Heart right ventricle (tissue), 16 donors: ENCODE results near the gene ASB6. TPM values are rescaled to one million over a fixed set of nuclear protein-coding genes. Genes with fewer than 3 reads are reported as not detected.

Experiments used
- ATAC-seq, 8 donors: fragments of 200-7000 bp; cut with Tn5 transposase; one replicate each; pipeline ENCODE4 v1.9.1; 2020; ENCODE audit warnings: mild to moderate bottlenecking in 8 of 8, moderate library complexity in 8 of 8, moderate number of reproducible peaks in 1 of 8
- DNase-seq, 2 donors: peaks; one replicate each; pipeline ENCODE4 v3.0.0-alpha.2; 2020
- H3K27ac ChIP-seq, 10 donors: fragments of 200-600 bp; sonication (generic) in 2 of 10; one replicate each; pipeline versions ENCODE4 v1.5.0 to v1.8.0; 2020 to 2022; ENCODE audit warnings: mild to moderate bottlenecking in 3 of 10
- H3K27me3 ChIP-seq, 7 donors: fragments of 200-600 bp; one replicate each; pipeline ENCODE4 v1.8.0; 2021 to 2022; ENCODE audit warnings: mild to moderate bottlenecking in 2 of 7
- H3K36me3 ChIP-seq, 9 donors: fragments of 200-600 bp; sonication (generic) in 1 of 9; one replicate each; pipeline versions ENCODE4 v1.5.0 to v1.8.0; 2020 to 2022; ENCODE audit warnings: mild to moderate bottlenecking in 2 of 9
- H3K4me1 ChIP-seq, 9 donors: fragments of 200-600 bp; sonication (generic) in 1 of 9; one replicate each; pipeline versions ENCODE4 v1.5.0 to v1.8.0; 2020 to 2022; ENCODE audit warnings: mild to moderate bottlenecking in 4 of 9
- H3K4me3 ChIP-seq, 10 donors: fragments of 200-600 bp; sonication (generic) in 2 of 10; one replicate each; pipeline versions ENCODE4 v1.5.0 to v1.8.0; 2020 to 2022; ENCODE audit warnings: mild to moderate bottlenecking in 7 of 10, moderate library complexity in 2 of 10
- H3K9me3 ChIP-seq, 11 donors: fragments of 200-600 bp in 10 of 11; sonication (generic) in 2 of 11; one replicate each; pipeline versions ENCODE4 v1.5.0 to v1.8.0; 2013 to 2022; ENCODE audit warnings: mild to moderate bottlenecking in 2 of 11, control low read depth in 1 of 11, moderate library complexity in 1 of 11
- CTCF ChIP-seq, 9 donors: fragments of 200-600 bp; sonication (generic) in 2 of 9; IDR thresholded peaks; one replicate each; pipeline versions ENCODE4 v1.5.0 to v1.8.0; 2021 to 2022; ENCODE audit warnings: antibody characterized with exemption in 9 of 9, mild to moderate bottlenecking in 5 of 9, moderate library complexity in 1 of 9
- WGBS, 2 donors: extraction: QIAGEN DNeasy Blood & Tissue Kit; methylation state at CpG; one replicate each; pipeline ENCODE4 v1.1.7; 2013; ENCODE audit warnings: inconsistent platforms in 1 of 2; 5-methylcytosine and 5-hydroxymethylcytosine counted together
- intact Hi-C, 10 donors: fragments of 100-400 bp; cut with DNase I; formaldehyde crosslinking; loops; one replicate each; pipeline versions ENCODE4 v1.11.1 to v1.14.2; 2022
- polyA plus RNA-seq, 2 donors: library from polyadenylated mRNA; stranded (reverse); fragments of 200-250 nt; gene quantifications; one replicate each; pipeline ENCODE4 v1.2.3, GENCODE V29; 2013
- total RNA-seq, 10 donors: library from RNA; stranded (reverse); fragmentation: NEBNext Ultra II Directional in 3 of 10; extraction: Animal tissue kit (Norgen Biotek cat#: 25700) in 3 of 10; gene quantifications; one replicate each; pipeline versions ENCODE4 v1.2.1 to v1.2.4, GENCODE V29; 2021 to 2023
- donor health status: Arrhythmogenic right ventricular cardiomyopathy.
- donor health status: ischemic (EF 13 %, LVEDD 7.1; RV severe dilation, severe dysfunction).
- donor health status: healthy with polysubstance abuse.
- donor health status: DM: no; HTN: yes; CAD: no.
- donor health status: DM: no; HTN: no; CAD: no.
- donor health status: ischemic (EF 25% LVEDD 6.9; RV normal size, moderate dysfunction).
- donor health status: ischemic (EF 25% LVEDD 5.7; RV mildly dilated, moderate dysfunction).
- donor health status: healthy.
- donor health status: DM: yes; HTN: yes; CAD: no.
- donor health status: Ischemic cardiomyopathy.
- donor health status: ischemic (EF 35%, LVEDD 5.7; RV mildly dilated, moderate dysfunction).
- donor health status: nonischemic (EF 11% LVEDD 7.7; RV severe dilation, severe dysfunction).
- donor health status: DM: yes; HTN: yes; CAD: no.
- donor health status: PGD.
- donor health status: ischemic (EF 29% LVEDD 5.4; RV normal size, mild dysfunction).
- donor health status: nonischemic (EF 23%, LVEDD 6.1; RV moderate dilation, normal function).

The ASB6 gene
- total and polyA plus RNA-seq, 12 donors = 6.2 to 11.8 (median 9.4) TPM

GRCh38 chr9:129669946-129670345 is 28.0 kb upstream of the ASB6 start:
- no peak for TF ChIP-seq CTCF (IDR thresholded peaks at IDR 0.05)
- intact Hi-C loops = no loop called here
- Histone ChIP-seq H3K36me3 (no peaks in the 10 kb centered on the region), H3K4me1 (peaks cover 0 to 12% (median 5%) of the 10 kb centered on the region in 9 donors), H3K9me3 (no peaks in the 10 kb centered on the region), H3K27me3 (peaks cover 5 to 43% (median 30%) of the 10 kb centered on the region in 7 donors), H3K4me3 (no peak overlapping the region), H3K27ac (no peak overlapping the region)
- ATAC-seq (no peak), DNase-seq (no peak)
- 81 to 82% methylated on average over 13 of the region's 13 CpGs for WGBS, 2 donors

DNA sequence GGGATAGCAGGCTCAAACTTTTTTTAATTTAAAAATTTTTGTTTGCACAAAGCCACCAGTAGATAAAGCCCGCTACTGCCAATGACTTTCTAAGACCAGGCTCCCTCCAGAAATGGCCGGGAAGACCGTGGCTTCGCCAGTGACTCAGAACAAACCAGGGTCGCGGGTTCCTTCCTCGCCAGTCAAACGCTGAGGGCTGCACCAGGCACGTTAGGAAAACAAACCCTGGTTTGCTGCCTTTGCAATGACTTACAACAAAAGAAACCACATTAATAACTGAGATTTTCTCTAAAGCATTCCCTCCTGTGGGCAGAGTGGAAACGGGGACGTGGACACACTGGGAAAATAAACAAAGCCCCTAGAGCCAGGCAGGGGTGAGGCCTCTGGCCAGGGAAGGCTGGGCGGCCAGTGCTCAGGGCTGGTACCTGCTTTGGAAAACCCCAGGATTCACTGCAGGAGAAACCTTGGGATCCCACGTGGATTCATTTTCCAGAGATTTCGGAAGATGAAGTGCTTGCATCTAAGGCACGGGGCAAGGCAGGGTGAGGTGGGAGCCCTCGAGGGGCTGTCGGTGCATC is 27.3 kb upstream of the ASB6 start:
- Histone ChIP-seq H3K4me3 (no peak overlapping the region), H3K27ac (no peak overlapping the region), H3K4me1 (peaks cover 0 to 17% (median 5%) of the 10 kb centered on the region in 9 donors), H3K27me3 (peaks cover 5 to 50% (median 37%) of the 10 kb centered on the region in 7 donors), H3K9me3 (no peaks in the 10 kb centered on the region), H3K36me3 (no peaks in the 10 kb centered on the region)
- no peak for ATAC-seq
- no peak for TF ChIP-seq CTCF (IDR thresholded peaks at IDR 0.05)
- DNase-seq = no peak
- WGBS, 2 donors = 66 to 70% methylated on average over 17 of the region's 17 CpGs
- intact Hi-C loops = no loop called here

- DNase-seq (no peak), ATAC-seq (no peak)
- no peaks in the 10 kb centered on the region for H3K9me3 ChIP-seq
- no peak overlapping the region for H3K4me3 ChIP-seq
- intact Hi-C loops = no loop called here
- H3K36me3 ChIP-seq = no peaks in the 10 kb centered on the region
- 86 to 88% methylated on average over 9 of the region's 9 CpGs for WGBS, 2 donors
- TF ChIP-seq CTCF (IDR thresholded peaks at IDR 0.05) = no peak
- peaks cover 0 to 17% (median 5%) of the 10 kb centered on the region in 9 donors for H3K4me1 ChIP-seq
- H3K27ac ChIP-seq = no peak overlapping the region
- H3K27me3 ChIP-seq = peaks cover 5 to 61% (median 44%) of the 10 kb centered on the region in 7 donors
Measured at GRCh38 chr9:129667850-129668249, 25.9 kb upstream of the ASB6 start.

GRCh38 chr9:129667378-129667777 is 25.4 kb upstream of the ASB6 start:
- Histone ChIP-seq H3K27ac (no peak overlapping the region), H3K4me3 (no peak overlapping the region), H3K27me3 (peaks cover 5 to 61% (median 44%) of the 10 kb centered on the region in 7 donors), H3K36me3 (no peaks in the 10 kb centered on the region), H3K4me1 (peaks cover 0 to 17% (median 5%) of the 10 kb centered on the region in 9 donors), H3K9me3 (no peaks in the 10 kb centered on the region)
- DNase-seq (no peak), ATAC-seq (no peak)
- no peak for TF ChIP-seq CTCF (IDR thresholded peaks at IDR 0.05)
- 76 to 82% methylated on average over 11 of the region's 11 CpGs for WGBS, 2 donors
- intact Hi-C loops = no loop called here
